ENCODE results near the gene STXBP5.
"Not testable (repeated sequence)": the region's sequence is repeated elsewhere in the genome, so short reads cannot be mapped to it uniquely, and the experiment has no call there.

STXBP5 gene

DNA sequence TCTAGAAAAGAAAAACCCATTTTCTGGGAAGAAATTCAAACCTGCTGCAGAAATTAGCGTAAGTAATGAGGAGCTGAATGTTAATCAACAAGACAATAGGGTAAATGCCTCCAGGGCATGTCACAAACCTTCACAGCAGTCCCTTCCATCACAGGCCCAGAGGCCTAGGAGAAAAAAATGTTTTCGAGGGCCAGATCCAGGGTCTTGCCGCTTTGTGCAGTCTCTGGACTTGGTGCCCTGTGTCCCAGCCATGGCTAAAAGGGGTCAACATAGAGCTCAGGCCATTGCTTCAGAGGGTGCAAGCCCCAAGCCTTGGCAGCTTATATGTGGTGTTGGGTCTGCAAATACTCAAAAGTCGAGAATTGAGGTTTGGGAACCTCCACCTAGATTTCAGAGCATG lies 99.8 kb downstream of the STXBP5 start:
- DNase-seq, result no peak

DNA sequence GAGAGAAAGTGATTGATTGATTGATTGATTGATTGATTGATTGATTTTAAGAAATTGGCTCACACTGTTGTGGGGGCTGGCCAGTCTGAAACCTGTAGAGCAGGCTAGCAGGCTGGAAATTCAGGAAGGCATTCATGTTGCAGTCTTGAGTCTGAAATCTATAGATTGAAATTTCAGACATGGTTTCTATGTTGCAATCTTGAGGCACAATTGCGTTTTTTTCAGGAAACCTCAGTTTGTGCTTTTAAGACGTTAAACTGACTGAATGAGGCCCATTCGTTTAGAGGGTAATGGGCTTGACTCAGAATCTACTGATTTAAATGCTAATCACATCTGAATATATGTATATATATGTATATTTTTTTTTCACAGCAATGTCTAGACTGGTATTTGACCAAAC lies 106.3 kb downstream of the STXBP5 start:
- no peak for DNase-seq

DNA sequence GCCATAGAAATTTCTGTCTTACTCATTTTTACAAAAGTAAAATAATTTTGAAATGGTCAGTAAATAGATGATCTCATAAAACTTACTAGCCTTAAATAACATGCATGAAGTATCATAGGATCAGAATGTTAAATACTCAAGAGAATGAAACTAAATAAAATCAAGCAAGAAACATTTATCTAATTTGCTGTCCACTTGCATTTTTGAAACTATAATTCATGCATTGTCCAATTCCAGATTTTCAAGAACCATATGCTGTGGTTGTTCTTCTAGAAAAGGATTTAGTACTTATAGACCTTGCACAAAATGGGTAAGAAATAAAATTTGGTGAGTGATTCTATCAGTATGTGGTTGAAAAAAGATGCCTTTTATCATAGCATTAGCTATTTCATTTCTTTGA lies 107.0 kb downstream of the STXBP5 start:
- DNase-seq, result no peak

DNA sequence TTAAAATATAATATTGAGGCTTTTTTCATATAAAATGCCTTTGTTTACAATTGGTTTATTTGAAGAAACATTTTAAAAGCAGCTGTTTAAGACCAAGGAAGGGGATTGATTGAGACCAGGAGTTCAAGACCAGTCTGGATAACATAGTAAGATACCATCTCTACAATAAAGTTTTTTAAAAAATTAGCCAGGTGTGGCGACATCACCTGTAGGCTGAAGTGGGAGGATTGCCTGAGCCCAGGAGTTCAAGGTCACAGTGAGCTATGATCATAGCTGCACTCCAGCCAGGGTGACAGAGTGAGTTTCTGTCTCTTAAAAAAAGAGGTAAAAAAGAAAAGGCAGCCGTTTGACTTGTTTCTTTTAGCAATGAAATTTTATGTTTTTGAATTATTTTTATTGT lies 117.0 kb downstream of the STXBP5 start:
- no peak for DNase-seq

DNA sequence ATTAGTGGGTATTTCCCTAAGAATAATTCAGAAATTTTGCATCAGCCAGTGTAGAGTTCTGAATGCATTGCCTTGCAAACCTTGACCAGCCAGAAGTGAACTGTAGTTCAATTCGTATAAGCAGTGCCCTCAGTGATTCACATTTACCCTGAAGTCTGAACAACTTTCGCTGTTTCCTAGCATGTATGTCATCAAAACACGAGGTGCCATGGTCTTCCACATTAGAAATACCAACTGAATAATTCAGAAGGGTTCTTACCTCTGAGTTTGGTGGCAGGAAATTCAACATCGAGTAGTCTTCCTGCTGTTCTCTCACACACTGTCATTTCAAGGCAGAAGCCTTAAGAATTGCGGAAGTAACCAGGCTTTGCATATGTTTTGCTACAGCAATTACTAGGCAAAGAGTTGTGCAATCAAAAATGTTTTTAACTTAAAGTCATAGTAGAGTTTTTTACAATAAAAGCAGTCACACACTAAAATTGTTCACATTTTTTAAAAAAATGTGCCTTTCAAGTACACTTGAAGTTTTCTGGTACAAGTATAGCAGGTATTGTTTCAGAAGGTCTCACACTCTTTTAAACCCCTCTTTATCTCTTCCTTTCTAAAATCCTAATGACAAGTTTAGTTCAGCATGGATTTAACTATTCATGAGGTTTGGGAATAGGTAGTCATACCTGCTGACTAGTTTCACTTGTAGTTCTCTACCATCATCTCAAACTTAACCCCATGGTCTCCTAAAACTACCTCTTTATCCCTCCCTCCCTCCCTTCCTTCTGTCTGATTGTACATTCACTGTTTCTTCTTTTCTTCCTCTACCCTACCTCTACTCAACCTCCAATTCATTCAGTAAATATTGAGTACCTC lies 118.3 kb downstream of the STXBP5 start:
- DNase-seq, result no peak

DNA sequence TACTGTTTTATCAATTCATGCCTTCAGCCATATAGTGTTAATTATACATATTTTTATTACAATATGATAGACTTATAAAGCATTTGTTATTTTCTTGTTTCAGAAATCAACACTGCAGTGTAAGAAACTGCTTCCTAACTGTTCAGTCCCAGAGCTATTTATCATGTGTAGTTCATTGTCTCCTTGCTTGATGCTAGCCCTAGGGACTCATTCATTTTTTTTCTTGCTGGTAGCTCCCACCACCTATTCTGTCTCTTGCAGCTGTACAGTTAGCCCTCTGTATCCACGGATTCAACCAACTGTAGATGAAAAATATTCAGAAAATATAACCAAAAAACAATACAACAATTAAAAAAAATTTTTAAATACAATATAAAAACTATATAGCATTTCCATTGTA lies 121.3 kb downstream of the STXBP5 start:
- DNase-seq, result no peak

DNA sequence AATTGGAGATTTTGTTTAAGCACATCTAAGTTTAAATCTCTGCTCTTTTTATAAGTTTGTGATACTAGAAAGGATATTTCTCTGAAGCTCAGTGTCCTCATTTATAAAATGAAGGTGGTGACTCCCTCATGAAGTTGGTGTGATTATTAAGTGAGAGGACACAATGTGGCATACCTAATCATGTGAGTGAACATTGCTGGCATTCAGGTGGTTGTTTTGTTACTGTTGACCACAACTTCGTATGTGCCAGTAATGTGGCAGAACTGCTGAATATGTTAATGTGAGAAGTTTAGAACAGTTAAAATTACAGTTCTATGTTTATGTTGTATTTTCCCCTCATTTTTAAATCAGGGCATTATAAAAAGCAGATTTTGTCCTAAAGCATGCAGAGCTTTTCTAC lies 127.2 kb downstream of the STXBP5 start:
- DNase-seq, result no peak

DNA sequence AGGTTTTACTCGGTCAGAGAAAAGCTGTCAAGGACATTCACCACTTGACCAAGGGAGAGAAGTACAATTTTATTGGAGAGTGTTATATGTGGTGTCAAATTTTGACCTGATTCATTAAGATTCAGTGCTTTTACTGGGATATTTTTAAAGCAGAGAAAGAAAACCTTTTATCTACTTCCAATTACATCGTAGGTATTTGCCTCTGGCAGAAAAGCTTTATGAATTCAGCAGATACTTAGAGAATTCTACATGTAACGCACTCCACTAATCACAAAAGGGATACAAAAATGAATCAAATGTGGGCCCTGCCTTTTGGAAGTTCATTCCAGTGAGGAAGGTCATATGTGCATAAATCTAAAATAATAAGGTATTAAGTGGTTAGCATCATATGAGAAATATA lies 133.7 kb downstream of the STXBP5 start:
- DNase-seq, result no peak

DNA sequence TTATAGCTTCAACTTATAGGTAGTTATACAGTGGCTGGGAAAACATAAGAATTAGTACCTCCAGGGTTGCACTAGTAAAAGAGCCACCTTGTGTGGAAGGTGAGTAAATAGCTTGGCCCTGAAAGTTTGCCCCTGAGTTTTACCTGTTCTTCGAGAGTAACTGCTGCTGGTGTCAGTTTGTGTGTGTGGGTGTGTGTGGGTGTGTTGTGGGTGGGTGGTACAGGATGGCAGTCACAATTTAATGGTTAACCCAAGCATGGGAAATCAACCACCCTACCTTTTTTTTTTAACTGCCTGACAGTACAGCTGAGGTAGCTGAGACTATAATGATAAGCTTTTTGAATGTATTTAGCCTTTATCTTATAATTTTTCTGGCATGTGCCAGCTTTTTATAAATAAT lies 137.3 kb downstream of the STXBP5 start:
- DNase-seq, result no peak

DNA sequence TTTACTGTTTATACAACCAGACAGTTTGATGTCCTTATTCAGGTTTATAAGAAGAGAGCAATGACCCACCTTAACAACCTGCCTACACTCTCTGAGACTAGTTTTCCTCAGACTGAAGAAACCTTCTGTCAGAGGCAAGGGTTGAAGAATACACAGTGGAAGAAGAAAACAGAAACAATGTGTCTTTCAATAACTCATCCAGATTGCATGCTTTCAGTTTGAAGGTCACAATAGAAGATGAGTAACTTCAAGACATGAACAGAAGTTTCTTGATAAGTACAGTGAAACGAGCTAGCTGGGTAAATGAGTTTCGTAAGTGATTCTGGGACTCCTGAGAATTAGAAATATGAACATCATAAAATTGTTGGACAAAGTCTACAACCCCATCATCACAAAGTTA lies 141.7 kb downstream of the STXBP5 start:
- DNase-seq, result no peak

DNA sequence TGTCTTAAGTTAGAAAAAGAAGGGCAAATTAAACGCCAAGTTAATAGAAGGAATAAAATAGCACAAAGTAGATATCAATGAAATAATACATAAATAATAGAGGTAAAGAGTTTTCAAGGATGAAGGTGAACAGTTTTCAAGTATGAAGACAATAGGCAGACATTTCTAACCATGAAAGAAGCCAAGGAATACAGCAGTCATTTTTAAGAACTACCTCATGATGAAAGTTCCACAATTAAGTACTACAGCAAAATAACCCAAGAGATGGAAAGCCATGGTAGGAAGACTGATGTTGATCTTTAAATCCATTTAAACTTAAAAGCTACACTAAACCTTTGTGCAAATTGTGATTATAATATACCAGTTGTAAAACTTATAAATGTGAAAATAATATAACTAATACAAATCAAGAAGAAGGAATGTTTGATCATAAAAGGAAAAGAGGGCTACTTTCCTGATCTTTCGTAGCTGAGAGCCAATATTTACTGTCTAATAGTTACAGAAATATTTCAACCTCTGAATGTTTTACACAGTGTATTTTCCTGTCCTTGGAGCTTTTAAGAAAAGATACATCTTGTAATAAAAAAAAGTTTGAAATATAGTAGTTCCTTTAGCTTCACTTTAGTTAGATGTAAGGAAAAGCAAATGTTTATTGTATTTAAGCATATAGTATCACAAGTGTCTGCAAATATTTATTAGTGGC lies 143.1 kb downstream of the STXBP5 start:
- DNase-seq, result no peak

DNA sequence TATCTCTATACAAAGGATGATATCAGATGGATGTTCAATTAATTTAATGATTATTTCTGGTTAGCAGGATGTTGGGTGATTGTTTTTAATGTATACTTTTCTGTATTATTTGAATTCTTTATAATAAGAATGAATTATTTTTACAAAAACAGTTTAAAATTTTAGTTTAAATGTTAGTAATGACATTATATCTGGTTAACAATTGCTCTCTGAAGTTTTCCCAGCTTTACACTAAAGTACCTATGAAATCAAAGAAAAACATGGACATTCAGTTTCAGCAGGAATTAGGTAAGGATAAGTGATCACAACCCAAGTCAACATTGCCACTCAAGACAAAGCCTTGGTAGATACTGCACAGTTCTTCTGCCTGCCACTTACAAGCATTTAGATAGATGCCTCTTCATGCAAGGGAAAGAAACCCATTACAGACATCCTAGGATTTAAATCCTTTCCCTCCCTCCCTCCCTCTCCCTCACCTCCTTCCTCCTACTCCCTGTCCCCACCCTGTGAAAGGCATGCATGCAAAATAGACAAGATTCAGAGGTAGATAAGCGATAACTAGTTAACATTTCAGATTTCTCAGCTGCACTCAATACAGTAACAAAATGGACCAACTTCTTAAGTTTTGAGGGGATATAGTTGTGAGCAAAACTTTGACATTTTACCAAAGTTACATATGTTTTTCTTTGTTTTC lies 143.8 kb downstream of the STXBP5 start:
- no peak for DNase-seq

DNA sequence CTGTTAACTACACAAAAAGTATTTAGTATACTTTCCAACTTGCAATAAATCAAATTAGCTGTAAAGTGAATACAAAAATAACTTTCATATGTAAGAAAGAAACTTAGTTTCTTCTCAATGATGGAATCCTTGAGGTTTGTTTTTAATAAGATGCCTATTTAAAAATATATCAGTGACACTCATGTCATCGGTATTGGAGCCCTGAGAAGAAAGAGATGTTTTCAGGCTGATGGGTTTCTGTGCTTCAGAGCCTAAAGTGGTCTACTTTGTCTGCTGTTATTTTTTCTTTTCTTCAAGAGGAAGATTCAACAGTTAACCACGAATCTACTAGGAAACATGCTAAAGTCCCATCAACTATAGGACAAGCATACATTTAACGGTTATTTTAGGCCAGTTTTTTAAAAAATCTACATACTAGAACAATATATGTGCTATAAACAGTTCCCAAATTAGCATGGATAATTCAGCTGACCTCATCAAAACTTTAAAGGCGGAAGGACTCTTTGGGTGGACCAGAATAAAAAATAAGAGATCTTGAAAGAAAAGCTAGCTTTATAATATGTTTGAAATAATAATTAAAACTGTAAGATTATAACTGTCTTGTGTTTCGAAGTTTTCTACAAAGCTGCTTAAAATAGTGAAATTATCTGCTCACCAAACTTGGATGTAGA lies 157.2 kb downstream of the STXBP5 start:
- no peak for DNase-seq

DNA sequence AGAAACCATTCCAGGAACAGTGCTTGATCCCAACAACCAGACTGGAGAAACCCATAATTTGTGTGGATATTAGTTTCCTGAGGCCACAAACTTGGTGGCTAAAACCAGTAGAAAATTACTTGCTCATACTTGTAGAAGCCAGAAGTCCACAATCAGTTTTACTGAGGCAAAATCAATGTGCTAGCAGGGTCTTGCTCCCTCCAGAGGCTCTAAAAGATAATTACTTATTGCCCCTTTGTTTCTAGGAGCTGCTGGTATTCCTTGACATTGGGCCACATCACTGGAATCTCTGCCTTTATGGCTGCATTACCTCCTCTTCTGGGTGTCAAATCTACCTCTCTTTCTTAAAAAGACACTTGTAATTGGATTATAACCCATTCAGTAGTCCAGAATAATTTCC lies 162.1 kb downstream of the STXBP5 start:
- no peak for DNase-seq

DNA sequence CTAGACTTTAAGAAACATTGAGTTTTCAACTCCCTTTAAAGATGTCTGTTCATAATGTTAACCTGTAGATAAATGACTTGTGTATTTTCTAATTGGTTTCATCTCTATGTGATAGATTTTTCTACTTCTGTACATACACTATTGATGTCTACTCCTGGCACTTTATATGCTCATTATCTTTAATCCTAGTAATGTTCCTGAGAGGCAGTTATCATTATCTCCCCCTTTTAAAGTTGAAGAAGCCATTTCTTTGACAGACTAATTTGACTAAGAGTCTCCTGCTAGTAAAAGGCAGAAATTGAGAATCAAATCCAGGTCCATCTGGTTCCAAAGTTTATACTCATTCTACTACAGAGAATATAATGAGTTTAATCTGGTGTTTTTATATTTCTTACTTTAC lies 167.1 kb downstream of the STXBP5 start:
- no peak for DNase-seq

DNA sequence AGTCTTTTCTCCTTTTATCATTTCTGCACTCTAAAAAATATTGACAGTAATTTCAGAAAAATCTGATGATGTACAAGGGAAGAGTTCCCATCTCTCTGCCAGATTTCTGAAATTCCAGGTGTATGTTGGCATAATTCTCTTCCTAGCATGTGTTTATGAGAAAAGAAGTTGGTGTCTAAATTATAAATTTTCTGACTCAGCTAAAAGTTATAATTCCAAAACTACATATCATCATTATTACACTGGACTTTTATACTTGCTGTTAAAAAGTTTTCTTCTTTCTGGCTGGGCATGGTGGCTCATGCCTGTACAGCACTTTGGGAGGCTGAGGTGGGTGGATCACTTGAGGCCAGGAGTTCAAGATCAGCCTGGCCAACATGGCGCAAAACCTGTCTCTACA lies 168.6 kb downstream of the STXBP5 start:
- no peak for DNase-seq

DNA sequence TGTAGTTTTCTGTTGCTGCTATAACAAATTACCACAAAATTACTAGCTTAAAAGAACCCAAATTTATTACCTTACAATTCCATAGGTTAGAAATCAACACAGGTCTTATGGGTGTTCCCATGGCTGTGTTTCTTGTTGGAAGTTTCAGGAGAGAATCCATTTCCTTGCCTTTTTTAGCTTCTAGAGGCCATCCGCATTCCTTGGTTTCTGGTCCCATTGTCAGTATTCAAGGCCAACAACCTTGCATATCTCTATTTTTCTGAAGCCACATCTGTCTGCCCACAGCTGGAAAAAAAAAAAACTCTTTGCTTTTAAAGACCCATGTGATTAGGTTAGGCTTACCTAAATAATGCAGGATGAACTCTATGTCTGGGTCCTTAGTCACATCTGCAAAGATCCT lies 174.6 kb downstream of the STXBP5 start:
- DNase-seq, result no peak

DNA sequence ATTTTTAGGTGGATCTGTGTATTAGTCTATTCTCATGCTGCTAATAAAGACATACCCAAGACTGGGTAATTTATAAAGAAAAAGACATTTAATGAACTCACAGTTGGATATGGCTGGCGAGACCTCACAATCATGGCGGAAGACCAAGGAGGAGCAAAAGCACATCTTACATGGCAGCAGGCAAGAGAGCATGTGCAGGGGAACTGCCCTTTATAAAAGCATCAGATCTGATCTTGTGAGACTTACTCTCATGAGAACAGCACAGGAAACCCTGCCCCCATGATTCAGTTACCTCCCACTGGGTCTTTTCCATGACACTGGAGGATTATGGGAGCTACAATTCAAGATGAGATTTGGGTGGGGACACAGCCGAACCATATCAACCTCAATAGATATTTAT lies 176.6 kb downstream of the STXBP5 start:
- DNase-seq, result not testable (repeated sequence)

DNA sequence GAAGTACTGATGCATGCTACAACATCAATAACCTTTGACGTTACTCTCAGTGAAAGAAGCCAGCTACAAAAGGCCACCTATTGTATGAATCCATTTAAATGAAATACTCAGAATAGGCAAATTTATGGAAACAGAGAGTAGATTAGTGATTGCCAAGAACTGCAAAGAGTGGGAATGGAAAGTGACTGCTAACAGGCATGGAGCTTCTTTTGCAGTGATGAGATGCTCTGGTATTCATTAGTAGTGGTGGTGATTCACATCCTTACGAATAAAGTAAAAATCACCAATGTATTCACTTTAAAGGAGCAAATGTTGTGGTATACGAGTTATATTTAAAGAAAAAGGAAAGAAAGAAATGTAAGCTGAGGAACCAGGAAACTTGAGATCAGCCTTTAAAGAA lies 177.5 kb downstream of the STXBP5 start:
- no peak for DNase-seq

DNA sequence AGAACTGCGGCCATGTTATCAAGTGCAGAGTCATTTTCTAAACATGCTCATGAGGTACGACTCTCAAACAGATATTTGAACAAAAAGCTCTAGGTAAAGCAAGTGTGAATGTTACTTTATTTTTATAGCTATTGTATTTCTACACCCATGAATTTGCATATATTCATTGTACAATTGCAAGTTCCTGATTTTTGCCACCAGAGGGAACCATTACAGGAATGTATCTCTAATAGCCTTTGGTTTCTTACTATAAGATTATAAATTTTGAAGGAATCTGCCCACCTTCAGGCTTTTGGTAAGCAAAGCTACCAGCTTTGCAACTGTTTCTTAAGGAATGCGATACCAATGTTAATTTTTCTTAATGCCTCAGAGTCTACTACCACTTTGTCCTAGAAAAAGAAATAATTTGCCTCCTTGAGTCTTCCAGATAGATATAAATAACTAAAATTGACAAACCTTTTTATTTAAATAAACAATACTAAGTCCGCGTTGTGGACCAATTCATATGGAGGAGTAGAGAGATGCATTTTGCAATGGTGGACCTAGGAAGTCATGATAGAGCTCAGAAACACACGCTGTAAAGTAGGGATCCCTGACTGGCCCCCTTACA lies 178.8 kb downstream of the STXBP5 start:
- DNase-seq, result no peak

DNA sequence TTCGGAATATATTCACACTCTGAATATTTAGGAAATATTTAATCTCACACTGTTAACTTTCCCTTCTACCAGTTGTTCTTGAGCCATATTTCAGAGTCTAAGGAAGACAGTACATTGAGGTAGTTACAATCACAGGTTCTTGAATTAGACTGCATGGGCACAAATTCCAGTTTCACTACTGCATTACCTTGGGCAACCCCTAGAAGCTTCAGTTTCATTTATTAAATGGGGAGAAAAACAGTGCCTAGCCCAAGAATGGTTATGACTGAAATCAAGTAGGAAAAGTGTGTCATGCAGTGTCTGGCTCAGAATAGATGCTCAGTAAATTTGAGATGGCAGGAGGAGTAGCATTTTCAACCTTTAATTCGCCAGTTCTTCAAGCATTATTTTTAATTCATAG lies 179.8 kb downstream of the STXBP5 start:
- no peak for DNase-seq

DNA sequence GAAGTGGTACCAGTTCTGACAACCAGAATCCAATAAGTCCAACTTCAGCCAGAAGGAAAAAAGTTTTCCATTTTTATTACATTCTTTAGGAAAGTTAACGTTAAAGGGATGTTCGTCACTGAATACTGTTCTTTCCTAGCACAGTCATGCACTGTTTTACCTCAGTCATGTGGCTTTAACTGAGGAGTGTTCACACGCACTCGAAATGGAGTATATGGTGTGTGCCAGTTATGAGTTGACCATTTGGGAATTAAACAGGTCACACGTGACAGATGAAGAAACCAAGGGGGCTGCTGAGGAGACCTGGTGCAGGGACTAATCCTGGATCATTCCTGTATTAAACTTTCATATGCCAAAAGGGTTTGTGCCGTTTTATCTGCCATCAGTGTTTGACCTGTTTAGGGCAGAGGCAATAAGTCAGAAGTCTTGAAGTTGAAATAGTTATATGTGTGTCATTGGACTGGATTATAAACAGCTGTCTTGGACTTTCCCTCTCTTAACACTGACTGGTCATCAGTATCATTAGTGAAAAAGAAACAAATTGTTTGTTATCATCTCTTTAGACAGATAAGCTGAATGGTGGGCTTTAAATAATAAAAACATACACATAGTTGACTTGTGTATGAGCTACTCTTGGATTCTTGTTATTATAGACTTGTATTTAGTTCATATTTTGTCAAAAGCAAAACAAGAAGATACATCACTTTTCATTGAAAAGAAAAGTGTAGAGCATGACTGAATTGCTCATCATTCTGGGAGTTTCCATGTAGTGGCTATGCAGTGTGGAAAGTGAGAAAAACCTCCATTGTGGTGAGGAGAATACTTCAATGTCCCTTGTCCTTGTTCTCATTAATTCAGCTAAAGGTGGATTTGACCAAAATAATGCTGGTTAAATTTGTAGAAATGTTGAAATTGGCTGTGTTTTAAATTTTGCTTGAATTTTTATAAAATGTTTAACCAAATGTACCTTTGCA lies 180.8 kb downstream of the STXBP5 start:
- DNase-seq, result no peak
